ENCODE measurements around the gene DLG2.
A peak's percentile ranks its signal among the peaks of the same experiment; 100 is the strongest.

The DLG2 gene

GRCh38 chr11:85589373-85589772 lies 37.8 kb downstream of the DLG2 start:
- no peaks in the 10 kb centered on the region for H3K9me3 Mint-ChIP-seq
- no peak for ATAC-seq (replicated peaks; ENCODE audit: extremely low read depth, poor library complexity, severe bottlenecking)
- DNase-seq (ENCODE audit: low spot score in 2 of 2) = no peak
- no peak overlapping the region for H3K27ac Mint-ChIP-seq (ENCODE audit: low read depth)
- no peak overlapping the region for H3K4me3 Mint-ChIP-seq
- peaks cover 37% of the 10 kb centered on the region for H3K27me3 Mint-ChIP-seq
- H3K4me1 Mint-ChIP-seq = no peaks in the 10 kb centered on the region
- no peaks in the 10 kb centered on the region for H3K36me3 Mint-ChIP-seq (ENCODE audit: insufficient read depth)

- H3K4me3 Mint-ChIP-seq = no peak overlapping the region
- H3K9me3 Mint-ChIP-seq = no peaks in the 10 kb centered on the region
- no peaks in the 10 kb centered on the region for H3K36me3 Mint-ChIP-seq (ENCODE audit: insufficient read depth)
- H3K4me1 Mint-ChIP-seq = no peaks in the 10 kb centered on the region
- no peak for ATAC-seq (replicated peaks; ENCODE audit: extremely low read depth, poor library complexity, severe bottlenecking)
- H3K27me3 Mint-ChIP-seq = peaks cover 13% of the 10 kb centered on the region
- no peak for DNase-seq (ENCODE audit: low spot score in 2 of 2)
- peak overlapping the region; percentile 1 for H3K27ac Mint-ChIP-seq (ENCODE audit: low read depth)
Measured at GRCh38 chr11:85582111-85582510, 45.0 kb downstream of the DLG2 start.

GRCh38 chr11:85575388-85575787 lies 51.8 kb downstream of the DLG2 start:
- H3K4me1 Mint-ChIP-seq = no peaks in the 10 kb centered on the region
- H3K4me3 Mint-ChIP-seq = no peak overlapping the region
- H3K27ac Mint-ChIP-seq (ENCODE audit: low read depth) = no peak overlapping the region
- H3K36me3 Mint-ChIP-seq (ENCODE audit: insufficient read depth) = no peaks in the 10 kb centered on the region
- ATAC-seq (replicated peaks; ENCODE audit: extremely low read depth, poor library complexity, severe bottlenecking) = no peak
- peaks cover 49% of the 10 kb centered on the region for H3K27me3 Mint-ChIP-seq
- peaks cover 6% of the 10 kb centered on the region for H3K9me3 Mint-ChIP-seq
- no peak for DNase-seq (ENCODE audit: low spot score in 2 of 2)

GRCh38 chr11:85572056-85572455 lies 55.1 kb downstream of the DLG2 start:
- H3K4me3 Mint-ChIP-seq = no peak overlapping the region
- no peak for DNase-seq (ENCODE audit: low spot score in 2 of 2)
- no peak for ATAC-seq (replicated peaks; ENCODE audit: extremely low read depth, poor library complexity, severe bottlenecking)
- no peak overlapping the region for H3K27ac Mint-ChIP-seq (ENCODE audit: low read depth)
- no peaks in the 10 kb centered on the region for H3K4me1 Mint-ChIP-seq
- H3K27me3 Mint-ChIP-seq = peaks cover 63% of the 10 kb centered on the region
- H3K9me3 Mint-ChIP-seq = peaks cover 6% of the 10 kb centered on the region
- no peaks in the 10 kb centered on the region for H3K36me3 Mint-ChIP-seq (ENCODE audit: insufficient read depth)

- no peak for ATAC-seq (replicated peaks; ENCODE audit: extremely low read depth, poor library complexity, severe bottlenecking)
- no peak for DNase-seq (ENCODE audit: low spot score in 2 of 2)
- Mint-ChIP-seq H3K9me3 (no peaks in the 10 kb centered on the region), H3K36me3 (ENCODE audit: insufficient read depth) (no peaks in the 10 kb centered on the region), H3K27me3 (peaks cover 51% of the 10 kb centered on the region), H3K4me3 (no peak overlapping the region), H3K27ac (ENCODE audit: low read depth) (no peak overlapping the region), H3K4me1 (no peaks in the 10 kb centered on the region)
Measured at GRCh38 chr11:85569525-85569924, 57.6 kb downstream of the DLG2 start.

- Mint-ChIP-seq H3K9me3 (no peaks in the 10 kb centered on the region), H3K4me3 (no peak overlapping the region), H3K27ac (ENCODE audit: low read depth) (no peak overlapping the region), H3K4me1 (no peaks in the 10 kb centered on the region), H3K36me3 (ENCODE audit: insufficient read depth) (no peaks in the 10 kb centered on the region), H3K27me3 (peaks cover 16% of the 10 kb centered on the region)
- no peak for ATAC-seq (replicated peaks; ENCODE audit: extremely low read depth, poor library complexity, severe bottlenecking)
- no peak for DNase-seq (ENCODE audit: low spot score in 2 of 2)
Measured at GRCh38 chr11:85558411-85558810, 68.7 kb downstream of the DLG2 start.

- Mint-ChIP-seq H3K36me3 (ENCODE audit: insufficient read depth) (peaks cover 2% of the 10 kb centered on the region), H3K27me3 (peaks cover 28% of the 10 kb centered on the region), H3K27ac (ENCODE audit: low read depth) (peak overlapping the region; percentile 46), H3K4me1 (no peaks in the 10 kb centered on the region), H3K4me3 (no peak overlapping the region), H3K9me3 (no peaks in the 10 kb centered on the region)
- DNase-seq (ENCODE audit: low spot score in 2 of 2) (no peak), ATAC-seq (replicated peaks; ENCODE audit: extremely low read depth, poor library complexity, severe bottlenecking) (no peak)
Measured at GRCh38 chr11:85551881-85552280, 75.3 kb downstream of the DLG2 start.

- no peaks in the 10 kb centered on the region for H3K36me3 Mint-ChIP-seq (ENCODE audit: insufficient read depth)
- H3K4me3 Mint-ChIP-seq = no peak overlapping the region
- H3K27ac Mint-ChIP-seq (ENCODE audit: low read depth) = no peak overlapping the region
- peaks cover 16% of the 10 kb centered on the region for H3K27me3 Mint-ChIP-seq
- peaks cover 5% of the 10 kb centered on the region for H3K9me3 Mint-ChIP-seq
- H3K4me1 Mint-ChIP-seq = no peaks in the 10 kb centered on the region
- no peak for DNase-seq (ENCODE audit: low spot score in 2 of 2)
- no peak for ATAC-seq (replicated peaks; ENCODE audit: extremely low read depth, poor library complexity, severe bottlenecking)
Measured at GRCh38 chr11:85541683-85542082, 85.5 kb downstream of the DLG2 start.

- DNase-seq (ENCODE audit: low spot score in 2 of 2) (no peak), ATAC-seq (replicated peaks; ENCODE audit: extremely low read depth, poor library complexity, severe bottlenecking) (no peak)
- H3K9me3 Mint-ChIP-seq = no peaks in the 10 kb centered on the region
- peaks cover 7% of the 10 kb centered on the region for H3K27me3 Mint-ChIP-seq
- no peak overlapping the region for H3K27ac Mint-ChIP-seq (ENCODE audit: low read depth)
- no peaks in the 10 kb centered on the region for H3K4me1 Mint-ChIP-seq
- no peaks in the 10 kb centered on the region for H3K36me3 Mint-ChIP-seq (ENCODE audit: insufficient read depth)
- H3K4me3 Mint-ChIP-seq = no peak overlapping the region
Measured at GRCh38 chr11:85540635-85541205, 86.4 kb downstream of the DLG2 start.

- Mint-ChIP-seq H3K4me3 (no peak overlapping the region), H3K27ac (ENCODE audit: low read depth) (no peak overlapping the region), H3K27me3 (peaks cover 1% of the 10 kb centered on the region), H3K36me3 (ENCODE audit: insufficient read depth) (no peaks in the 10 kb centered on the region), H3K9me3 (peaks cover under 1% of the 10 kb centered on the region), H3K4me1 (no peaks in the 10 kb centered on the region)
- ATAC-seq (replicated peaks; ENCODE audit: extremely low read depth, poor library complexity, severe bottlenecking) (no peak), DNase-seq (ENCODE audit: low spot score in 2 of 2) (no peak)
Measured at GRCh38 chr11:85540181-85540580, 87.0 kb downstream of the DLG2 start.

GRCh38 chr11:85539740-85540139 lies 87.4 kb downstream of the DLG2 start:
- no peaks in the 10 kb centered on the region for H3K4me1 Mint-ChIP-seq
- H3K36me3 Mint-ChIP-seq (ENCODE audit: insufficient read depth) = no peaks in the 10 kb centered on the region
- no peak overlapping the region for H3K4me3 Mint-ChIP-seq
- no peak for DNase-seq (ENCODE audit: low spot score in 2 of 2)
- no peaks in the 10 kb centered on the region for H3K27me3 Mint-ChIP-seq
- ATAC-seq (replicated peaks; ENCODE audit: extremely low read depth, poor library complexity, severe bottlenecking) = no peak
- no peak overlapping the region for H3K27ac Mint-ChIP-seq (ENCODE audit: low read depth)
- H3K9me3 Mint-ChIP-seq = peaks cover 5% of the 10 kb centered on the region

- Mint-ChIP-seq H3K4me3 (no peak overlapping the region), H3K4me1 (no peaks in the 10 kb centered on the region), H3K27ac (ENCODE audit: low read depth) (no peak overlapping the region), H3K9me3 (peaks cover 6% of the 10 kb centered on the region), H3K27me3 (no peaks in the 10 kb centered on the region), H3K36me3 (ENCODE audit: insufficient read depth) (no peaks in the 10 kb centered on the region)
- no peak for ATAC-seq (replicated peaks; ENCODE audit: extremely low read depth, poor library complexity, severe bottlenecking)
- DNase-seq (ENCODE audit: low spot score in 2 of 2) = no peak
Measured at GRCh38 chr11:85539029-85539689, 88.0 kb downstream of the DLG2 start.

- no peak for ATAC-seq (replicated peaks; ENCODE audit: extremely low read depth, poor library complexity, severe bottlenecking)
- H3K4me3 Mint-ChIP-seq = no peak overlapping the region
Measured at GRCh38 chr11:85536438-85536837, 90.7 kb downstream of the DLG2 start.

More at GRCh38 chr11:85536438-85536837, 90.7 kb downstream of the DLG2 start:
- Mint-ChIP-seq H3K27me3 (no peaks in the 10 kb centered on the region), H3K4me1 (no peaks in the 10 kb centered on the region), H3K27ac (ENCODE audit: low read depth) (no peak overlapping the region), H3K9me3 (peaks cover 6% of the 10 kb centered on the region), H3K36me3 (ENCODE audit: insufficient read depth) (no peaks in the 10 kb centered on the region)
- no peak for DNase-seq (ENCODE audit: low spot score in 2 of 2)
